WTC11 (cell line): Measurements from ENCODE around the gene DUSP18. TPM values are rescaled to one million over a fixed set of nuclear protein-coding genes. Genes with fewer than 3 reads are reported as not detected.

ENCODE experiments used
- ATAC-seq: fragments of 200-7000 bp; cut with Tn5 transposase; 2 replicates; pipeline ENCODE4 v1.10.0; 2021; ENCODE audit warnings: mild to moderate bottlenecking, moderate library complexity
- CTCF ChIA-PET: fragments of 300-600 bp; sonication (Branson Sonifier 250); formaldehyde crosslinking; loops from one replicate; lab custom pipeline; 2021; ENCODE audit warnings: antibody characterized with exemption; lab: Charles Lee
- POLR2A ChIA-PET: fragments of 350-600 bp; sonication (Branson Sonifier 250); formaldehyde crosslinking; loops from one replicate; lab custom pipeline; 2021; ENCODE audit warnings: antibody characterized with exemption; lab: Charles Lee
- DNase-seq: peaks from one replicate; pipeline ENCODE4 v3.0.0; 2021; ENCODE audit warnings: low spot score
- H3K27ac Mint-ChIP-seq: 2 replicates; pipeline ENCODE4 v1.8.0; 2021; ENCODE audit warnings: mixed read lengths
- H3K27me3 Mint-ChIP-seq: 2 replicates; pipeline ENCODE4 v1.8.0; 2021; ENCODE audit warnings: low read depth, mild to moderate bottlenecking, moderate library complexity, mixed read lengths
- H3K36me3 Mint-ChIP-seq: 2 replicates; pipeline ENCODE4 v1.8.0; 2021; ENCODE audit warnings: mixed read lengths
- H3K4me1 Mint-ChIP-seq: 2 replicates; pipeline ENCODE4 v1.8.0; 2022; ENCODE audit warnings: mixed read lengths
- H3K4me3 Mint-ChIP-seq: 2 replicates; pipeline ENCODE4 v1.8.0; 2021; ENCODE audit warnings: mild to moderate bottlenecking, moderate library complexity, mixed read lengths
- H3K9me3 Mint-ChIP-seq: 2 replicates; pipeline ENCODE4 v1.8.0; 2021; ENCODE audit warnings: mixed read lengths
- AFF4 ChIP-seq: sonication (generic); formaldehyde crosslinking; IDR thresholded peaks from 2 replicates; pipeline ENCODE4 v1.8.1; 2023; ENCODE audit warnings: mild to moderate bottlenecking, missing genetic modification reagents, borderline replicate concordance
- ESRRA ChIP-seq: sonication (generic); formaldehyde crosslinking; IDR thresholded peaks from 2 replicates; pipeline ENCODE4 v1.8.1; 2022; ENCODE audit warnings: mild to moderate bottlenecking, missing genetic modification reagents, borderline replicate concordance
- FOXJ3 ChIP-seq: sonication (generic); formaldehyde crosslinking; IDR thresholded peaks from 2 replicates; pipeline ENCODE4 v1.9.0; 2021; ENCODE audit warnings: missing genetic modification reagents, mild to moderate bottlenecking, borderline replicate concordance
- FOXP1 ChIP-seq: sonication (generic); formaldehyde crosslinking; IDR thresholded peaks from 2 replicates; pipeline ENCODE4 v1.8.0; 2022; ENCODE audit warnings: missing genetic modification reagents, mild to moderate bottlenecking, moderate library complexity, borderline replicate concordance
- FOXP4 ChIP-seq: sonication (generic); formaldehyde crosslinking; IDR thresholded peaks from 2 replicates; pipeline ENCODE4 v1.8.0; 2022; ENCODE audit warnings: mild to moderate bottlenecking, missing genetic modification reagents
- GTF2I ChIP-seq: fragments of 250-450 bp; sonication (Bioruptor Pico); conservative IDR thresholded peaks from 2 replicates; pipeline ENCODE4 v1.4.0; 2021; ENCODE audit warnings: mild to moderate bottlenecking
- HMGA2 ChIP-seq: fragments of 250-450 bp; sonication (Bioruptor Pico); IDR thresholded peaks from 2 replicates; pipeline ENCODE4 v1.4.0; 2021; ENCODE audit warnings: mild to moderate bottlenecking, moderate library complexity
- JAZF1 ChIP-seq: fragments of 250-450 bp; sonication (Bioruptor Pico); IDR thresholded peaks from 2 replicates; pipeline ENCODE4 v1.9.0; 2021; ENCODE audit warnings: moderate library complexity, mild to moderate bottlenecking, inconsistent platforms
- KAT7 ChIP-seq: sonication (generic); formaldehyde crosslinking; IDR thresholded peaks from 2 replicates; pipeline ENCODE4 v1.8.1; 2023; ENCODE audit warnings: missing genetic modification reagents, mild to moderate bottlenecking, borderline replicate concordance
- MAX ChIP-seq: sonication (generic); formaldehyde crosslinking; IDR thresholded peaks from 2 replicates; pipeline ENCODE4 v1.8.0; 2022; ENCODE audit warnings: mild to moderate bottlenecking, missing genetic modification reagents
- MXD4 ChIP-seq: fragments of 250-450 bp; sonication (Bioruptor Pico); IDR thresholded peaks from 2 replicates; pipeline ENCODE4 v1.8.0; 2021; ENCODE audit warnings: mild to moderate bottlenecking, moderate library complexity, borderline replicate concordance
- MYBL2 ChIP-seq: sonication (generic); formaldehyde crosslinking; IDR thresholded peaks from 2 replicates; pipeline ENCODE4 v1.8.1; 2023; ENCODE audit warnings: mild to moderate bottlenecking, moderate library complexity, missing genetic modification reagents
- NFYB ChIP-seq: sonication (generic); formaldehyde crosslinking; conservative IDR thresholded peaks from 2 replicates; pipeline ENCODE4 v1.8.0; 2022; ENCODE audit warnings: low read depth, missing genetic modification reagents
- NR2C2 ChIP-seq: sonication (generic); formaldehyde crosslinking; IDR thresholded peaks from 2 replicates; pipeline ENCODE4 v1.8.0; 2022; ENCODE audit warnings: mild to moderate bottlenecking, missing genetic modification reagents
- NR3C1 ChIP-seq: sonication (generic); formaldehyde crosslinking; conservative IDR thresholded peaks from 2 replicates; pipeline ENCODE4 v1.8.1; 2023; ENCODE audit warnings: low read depth, mild to moderate bottlenecking, missing genetic modification reagents
- RORB ChIP-seq: fragments of 250-450 bp; sonication (Bioruptor Pico); IDR thresholded peaks from 2 replicates; pipeline ENCODE4 v1.9.0; 2021; ENCODE audit warnings: mild to moderate bottlenecking
- USF2 ChIP-seq: sonication (generic); formaldehyde crosslinking; IDR thresholded peaks from 2 replicates; pipeline ENCODE4 v1.8.1; 2023; ENCODE audit warnings: mild to moderate bottlenecking, missing genetic modification reagents, moderate library complexity
- ZNF121 ChIP-seq: sonication (generic); formaldehyde crosslinking; IDR thresholded peaks from 2 replicates; pipeline ENCODE4 v1.8.0; 2023; ENCODE audit warnings: missing genetic modification reagents
- ZNF138 ChIP-seq: sonication (generic); formaldehyde crosslinking; conservative IDR thresholded peaks from 2 replicates; pipeline ENCODE4 v1.8.1; 2022; ENCODE audit warnings: mild to moderate bottlenecking, moderate library complexity, missing genetic modification reagents
- ZNF219 ChIP-seq: sonication (generic); formaldehyde crosslinking; IDR thresholded peaks from 2 replicates; pipeline ENCODE4 v1.8.0; 2023; ENCODE audit warnings: missing genetic modification reagents, mild to moderate bottlenecking, borderline replicate concordance
- ZNF263 ChIP-seq: sonication (generic); formaldehyde crosslinking; IDR thresholded peaks from 2 replicates; pipeline ENCODE4 v1.8.1; 2022; ENCODE audit warnings: low read depth, mild to moderate bottlenecking, moderate library complexity, missing genetic modification reagents
- ZNF281 ChIP-seq: sonication (generic); formaldehyde crosslinking; IDR thresholded peaks from 2 replicates; pipeline ENCODE4 v1.8.0; 2023; ENCODE audit warnings: mild to moderate bottlenecking, missing genetic modification reagents
- ZNF317 ChIP-seq: sonication (generic); formaldehyde crosslinking; IDR thresholded peaks from 2 replicates; pipeline ENCODE4 v1.8.1; 2023; ENCODE audit warnings: low read depth, mild to moderate bottlenecking, moderate library complexity, missing genetic modification reagents, borderline replicate concordance
- ZNF396 ChIP-seq: fragments of 250-450 bp; sonication (Bioruptor Pico); IDR thresholded peaks from 2 replicates; pipeline ENCODE4 v1.8.0; 2021; ENCODE audit warnings: mild to moderate bottlenecking, moderate library complexity, borderline replicate concordance
- ZNF423 ChIP-seq: fragments of 250-450 bp; sonication (Bioruptor Pico); IDR thresholded peaks from 2 replicates; pipeline ENCODE4 v2.1.2; 2022; ENCODE audit warnings: mild to moderate bottlenecking, moderate library complexity
- total RNA-seq: library from RNA; stranded (reverse); gene quantifications from 3 replicates; pipeline ENCODE4 v1.2.3, GENCODE V29; 2021

The DUSP18 gene
- total RNA-seq, 1 experiment from 2014 or later, result 4.3 TPM

DNA sequence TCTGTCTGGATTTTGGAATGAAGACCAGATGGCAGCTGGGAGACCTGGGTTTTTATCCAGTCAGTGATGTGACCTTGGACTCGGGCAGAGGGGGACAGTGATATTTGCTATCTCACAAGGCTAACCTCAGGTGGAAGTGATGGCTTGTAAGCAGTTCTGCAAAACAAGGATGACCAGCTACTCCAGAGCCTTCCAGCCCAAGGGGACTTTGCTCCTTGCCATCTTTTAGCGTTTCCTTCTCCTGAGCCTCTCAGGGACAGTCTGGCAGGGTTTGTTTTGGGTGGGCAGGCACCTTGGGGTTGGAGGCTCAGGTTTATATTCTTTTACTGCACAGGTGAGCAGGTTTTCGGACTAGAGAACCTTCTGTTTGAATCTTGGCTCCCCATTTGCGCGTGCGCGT, 17.5 kb upstream of the DUSP18 start:
- TF ChIP-seq MYBL2 (CRISPR knock-in tag) (no peak), HMGA2 (CRISPR knock-in tag) (no peak), ZNF317 (CRISPR knock-in tag) (no peak), MXD4 (CRISPR knock-in tag) (no peak), ZNF219 (CRISPR knock-in tag) (no peak), MAX (CRISPR knock-in tag) (no peak), RORB (no peak), KAT7 (CRISPR knock-in tag) (no peak), ZNF138 (CRISPR knock-in tag) (no peak), ZNF396 (CRISPR knock-in tag) (no peak), JAZF1 (CRISPR knock-in tag) (no peak), ZNF263 (CRISPR knock-in tag) (no peak), GTF2I (CRISPR knock-in tag) (no peak), ESRRA (CRISPR knock-in tag) (no peak), ZNF121 (CRISPR knock-in tag) (no peak), FOXP4 (CRISPR knock-in tag) (no peak), NFYB (CRISPR knock-in tag) (no peak), ZNF423 (CRISPR knock-in tag) (no peak), ZNF281 (CRISPR knock-in tag) (no peak), FOXJ3 (no peak)
- no peak for ATAC-seq
- ChIA-PET CTCF (interaction anchor here (0.6 to 1.8 kb wide), 5 partner anchors 10 to 78 kb away, joined by 4 to 9 read pairs (median 6); partner anchors contain the start of genes OSBP2, SLC35E4 and TCN2), POLR2A (interaction anchor here (0.6 to 0.8 kb wide), 5 partner anchors 10 to 1358 kb away, joined by 3 to 7 read pairs (median 4); partner anchors contain the start of genes SLC35E4 and SLC5A1)
- H3K27me3 Mint-ChIP-seq, result no peaks in the 10 kb centered on the region
- no peak for DNase-seq
- no peak overlapping the region for H3K4me3 Mint-ChIP-seq
- peaks cover 17% of the 10 kb centered on the region for H3K4me1 Mint-ChIP-seq
- no peaks in the 10 kb centered on the region for H3K9me3 Mint-ChIP-seq
- H3K36me3 Mint-ChIP-seq, result no peaks in the 10 kb centered on the region
- no peak overlapping the region for H3K27ac Mint-ChIP-seq

GRCh38 chr22:30681831-30682230, 14.2 kb upstream of the DUSP18 start:
- DNase-seq (no peak), ATAC-seq (no peak)
- Mint-ChIP-seq H3K4me3 (no peak overlapping the region), H3K4me1 (peaks cover 25% of the 10 kb centered on the region), H3K27me3 (no peaks in the 10 kb centered on the region), H3K27ac (no peak overlapping the region), H3K9me3 (no peaks in the 10 kb centered on the region), H3K36me3 (no peaks in the 10 kb centered on the region)
- POLR2A ChIA-PET, result no interaction called here
- CTCF ChIA-PET, result interaction anchor here (0.9 to 4.3 kb wide), 3 partner anchors 24 to 209 kb away, joined by 3 to 23 read pairs (median 3); no protein-coding TSS in a partner anchor
- TF ChIP-seq AFF4 (CRISPR knock-in tag), result no peak
- no peak for TF ChIP-seq HMGA2 (CRISPR knock-in tag)
- no peak for TF ChIP-seq NR3C1 (CRISPR knock-in tag)
- no peak for TF ChIP-seq NR2C2 (CRISPR knock-in tag)
- no peak for TF ChIP-seq FOXP1 (CRISPR knock-in tag)
- no peak for TF ChIP-seq USF2 (CRISPR knock-in tag)
